Pancreas (tissue), 10 donors: ENCODE results near the gene GEMIN8. TPM values are rescaled to one million over a fixed set of nuclear protein-coding genes. Genes with fewer than 3 reads are reported as not detected.

Experiments used
- ATAC-seq, 4 donors: fragments of 200-7000 bp; cut with Tn5 transposase; one replicate each; pipeline versions ENCODE4 v1.8.0 to v1.9.1; 2020; ENCODE audit warnings: mild to moderate bottlenecking in 4 of 4, moderate library complexity in 4 of 4
- DNase-seq, 6 donors: peaks; one replicate each; pipeline ENCODE4 v3.0.0-alpha.2; 2020
- FAIRE-seq: peaks from 2 replicates; lab custom pipeline; 2012; peaks lifted over from hg19 to GRCh38; lab: Jason Lieb, UNC
- H3K27ac ChIP-seq, 4 donors: fragments of 200-600 bp; sonication (generic); 1 replicate in 3 of 4; 2 replicates in 1 of 4; pipeline versions ENCODE4 v1.5.0 to v1.8.0; 2020
- H3K27me3 ChIP-seq, 4 donors: fragments of 200-600 bp; one replicate each; pipeline ENCODE4 v1.8.0; 2021
- H3K36me3 ChIP-seq, 3 donors: fragments of 200-600 bp; sonication (generic) in 1 of 3; one replicate each; pipeline versions ENCODE4 v1.5.0 to v1.8.0; 2020 to 2021
- H3K4me1 ChIP-seq, 3 donors: fragments of 200-600 bp; one replicate each; pipeline ENCODE4 v1.8.0; 2021
- H3K4me3 ChIP-seq, 4 donors: fragments of 200-600 bp; sonication (generic) in 2 of 4; one replicate each; pipeline versions ENCODE4 v1.5.0 to v1.8.0; 2020 to 2021
- H3K9me3 ChIP-seq, 4 donors: fragments of 200-600 bp; one replicate each; pipeline ENCODE4 v1.8.0; 2021
- CTCF ChIP-seq, 4 donors: fragments of 200-600 bp; sonication (generic) in 3 of 4; IDR thresholded peaks; one replicate each; pipeline versions ENCODE4 v1.5.0 to v1.8.0; 2021; ENCODE audit warnings: antibody characterized with exemption in 4 of 4
- WGBS, 2 donors: extraction: QIAGEN DNeasy Blood & Tissue Kit; methylation state at CpG; one replicate each; pipeline ENCODE4 v1.1.7; 2013; 5-methylcytosine and 5-hydroxymethylcytosine counted together
- intact Hi-C, 3 donors: fragments of 100-400 bp; cut with DNase I; formaldehyde crosslinking; loops; one replicate each; pipeline versions ENCODE4 v1.11.1 to v1.14.2; 2022
- polyA plus RNA-seq, 2 donors: library from polyadenylated mRNA; stranded (reverse); fragments of 200-250 nt; gene quantifications; one replicate each; pipeline ENCODE4 v1.2.3, GENCODE V29; 2013
- total RNA-seq, 6 donors: library from RNA; stranded (reverse); fragmentation: NEBNext Ultra II Directional in 4 of 6; extraction: Animal tissue kit (Norgen Biotek cat#: 25700) in 4 of 6; gene quantifications; one replicate each; pipeline versions ENCODE4 v1.2.1 to v1.2.4, GENCODE V29; 2021 to 2023
- donor health status: healthy with polysubstance abuse.
- donor health status: DM: no; HTN: no; CAD: no; lungs with moderate emphysema.
- donor health status: DM: no; HTN: no; CAD: no.
- donor health status: control.
- donor health status: control.
- donor health status: Bipolar disorder and iron deficiency.
- donor health status: DM: yes; HTN: yes; CAD: no.
- donor health status: DM: no; HTN: no; CAD: no.
- donor health status: DM: no; HTN: no; CAD: no.
- donor health status: DM: yes; HTN: yes; CAD: no.

GEMIN8 gene
- total and polyA plus RNA-seq, 8 donors: 8.8 to 24.4 (median 12.2) TPM

GRCh38 chrX:14064626-14065432, 35.1 kb upstream of the GEMIN8 start:
- WGBS, 2 donors: 71 to 81% methylated on average over 19 of the region's 19 CpGs
- FAIRE-seq (no peak), ATAC-seq (no peak), DNase-seq (no peak)
- Histone ChIP-seq H3K36me3 (no peaks in the 10 kb centered on the region), H3K27ac (no peak overlapping the region), H3K27me3 (peaks cover 0 to 10% (median 4%) of the 10 kb centered on the region in 4 donors), H3K4me3 (no peak overlapping the region), H3K4me1 (no peaks in the 10 kb centered on the region), H3K9me3 (no peaks in the 10 kb centered on the region)
- no peak for TF ChIP-seq CTCF (IDR thresholded peaks at IDR 0.05)
- intact Hi-C loops: no loop called here

GRCh38 chrX:14062524-14062923, 32.8 kb upstream of the GEMIN8 start:
- H3K9me3 ChIP-seq: no peaks in the 10 kb centered on the region
- WGBS, 2 donors: 74 to 92% methylated on average over 1 of the region's 1 CpG
- H3K4me1 ChIP-seq: no peaks in the 10 kb centered on the region
- H3K4me3 ChIP-seq: no peak overlapping the region
- H3K27me3 ChIP-seq: peaks cover 0 to 15% (median 4%) of the 10 kb centered on the region in 4 donors
- H3K36me3 ChIP-seq: no peaks in the 10 kb centered on the region
- intact Hi-C loops: no loop called here
- ATAC-seq (no peak), FAIRE-seq (peak; percentile 67), DNase-seq (no peak)
- H3K27ac ChIP-seq: no peak overlapping the region
- TF ChIP-seq CTCF (IDR thresholded peaks at IDR 0.05): no peak

- no peak for DNase-seq
- TF ChIP-seq CTCF (IDR thresholded peaks at IDR 0.05): no peak
- Histone ChIP-seq H3K4me3 (no peak overlapping the region), H3K9me3 (no peaks in the 10 kb centered on the region), H3K27ac (no peak overlapping the region), H3K36me3 (no peaks in the 10 kb centered on the region), H3K27me3 (peaks cover 0 to 18% (median 7%) of the 10 kb centered on the region in 4 donors), H3K4me1 (no peaks in the 10 kb centered on the region)
- 40 to 94% methylated on average over 1 of the region's 1 CpG for WGBS, 2 donors
- no peak for ATAC-seq
- intact Hi-C loops: no loop called here
- FAIRE-seq: no peak
Observed at GRCh38 chrX:14056206-14056605, 26.5 kb upstream of the GEMIN8 start.

GRCh38 chrX:14051416-14051815, 21.7 kb upstream of the GEMIN8 start:
- intact Hi-C loops: no loop called here
- DNase-seq (no peak), FAIRE-seq (no peak), ATAC-seq (peak in 1 of 4 donors; percentile 51)
- TF ChIP-seq CTCF (IDR thresholded peaks at IDR 0.05): no peak
- Histone ChIP-seq H3K36me3 (no peaks in the 10 kb centered on the region), H3K4me3 (no peak overlapping the region), H3K9me3 (no peaks in the 10 kb centered on the region), H3K27me3 (peaks cover 0 to 56% (median 2%) of the 10 kb centered on the region in 4 donors), H3K27ac (no peak overlapping the region), H3K4me1 (no peaks in the 10 kb centered on the region)
- 43 to 45% methylated on average over 5 of the region's 5 CpGs for WGBS, 2 donors

- FAIRE-seq: no peak
- no peak for TF ChIP-seq CTCF (IDR thresholded peaks at IDR 0.05)
Observed at GRCh38 chrX:14050709-14051108, 21.0 kb upstream of the GEMIN8 start.

More at GRCh38 chrX:14050709-14051108, 21.0 kb upstream of the GEMIN8 start:
- peaks cover 0 to 56% (median 2%) of the 10 kb centered on the region in 4 donors for H3K27me3 ChIP-seq
- no peak for ATAC-seq
- no peaks in the 10 kb centered on the region for H3K36me3 ChIP-seq
- no peaks in the 10 kb centered on the region for H3K4me1 ChIP-seq
- intact Hi-C loops: no loop called here
- WGBS, 2 donors: 21 to 37% methylated on average over 1 of the region's 1 CpG
- DNase-seq: no peak
- H3K9me3 ChIP-seq: no peaks in the 10 kb centered on the region
- no peak overlapping the region for H3K27ac ChIP-seq
- H3K4me3 ChIP-seq: no peak overlapping the region
